HG03039 (cell line): ENCODE data around the gene PCARE.
"Not testable (repeated sequence)": the region's sequence is repeated elsewhere in the genome, so short reads cannot be mapped to it uniquely, and the experiment has no call there.

Experiments used
- ATAC-seq: cut with Tn5 transposase; IDR thresholded peaks from one replicate; pipeline ENCODE4 v1.9.1; 2021; ENCODE audit warnings: mild to moderate bottlenecking, moderate library complexity; ENCODE audit not compliant: unreplicated experiment

PCARE gene

DNA sequence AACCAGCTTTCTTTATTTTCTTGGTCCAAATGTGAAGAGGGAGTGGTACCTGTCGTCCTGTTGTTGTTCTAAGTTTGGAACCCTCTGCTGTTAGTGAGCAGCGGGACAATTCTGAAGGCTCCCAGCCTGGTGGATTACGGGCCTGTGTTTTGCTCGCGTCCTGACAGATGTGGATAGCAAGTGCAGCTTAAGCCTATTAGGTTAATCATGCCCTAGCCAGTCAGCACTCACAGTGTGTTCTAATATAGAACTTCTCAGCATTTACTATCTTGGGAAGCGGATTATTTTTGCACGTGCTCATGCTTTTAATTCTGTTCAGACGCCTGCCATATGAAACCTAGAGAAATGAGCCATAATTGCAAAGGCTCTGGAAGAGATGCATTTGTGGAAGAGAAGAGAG is at the start of gene PCARE:
Gene PCARE (minus strand): TSS at position 113 of the 400 bp plus-strand sequence. CDS start 262 bp downstream, outside the sequence.
- ATAC-seq = no peak

DNA sequence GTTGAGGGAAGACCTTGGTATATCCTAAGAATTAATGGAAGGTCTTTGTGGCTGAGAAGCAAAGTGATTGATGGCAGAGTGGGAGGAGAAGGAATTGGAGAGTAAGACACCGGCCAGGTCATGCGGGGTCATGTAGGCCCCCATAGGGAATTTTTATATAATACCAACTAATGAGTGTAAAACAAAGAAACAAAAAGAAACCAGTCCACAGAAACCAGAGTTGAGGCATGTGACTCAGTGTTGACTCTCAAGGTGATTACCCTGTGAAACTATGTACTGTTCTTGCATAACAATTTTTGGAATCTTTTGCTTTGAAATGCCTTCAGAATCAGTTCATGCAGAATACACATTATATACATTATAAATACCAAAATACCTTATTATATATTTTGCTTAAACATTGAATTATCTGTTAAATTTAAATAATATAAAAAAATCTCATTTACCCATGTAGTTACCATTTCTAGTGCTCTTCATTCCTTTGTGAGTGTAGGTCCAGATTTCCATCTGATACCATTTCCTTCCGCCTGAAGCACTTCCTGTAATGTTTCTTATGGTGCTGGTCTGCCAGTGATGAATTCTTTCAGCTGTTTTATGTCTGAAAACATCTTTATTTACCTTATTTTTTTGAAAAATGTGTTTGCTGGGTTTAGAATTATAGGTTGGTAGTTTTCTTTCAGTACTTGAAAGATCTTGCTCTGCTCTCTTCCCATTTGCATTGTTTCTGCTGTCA is 49.5 kb upstream of the PCARE start:
- ATAC-seq = no peak

DNA sequence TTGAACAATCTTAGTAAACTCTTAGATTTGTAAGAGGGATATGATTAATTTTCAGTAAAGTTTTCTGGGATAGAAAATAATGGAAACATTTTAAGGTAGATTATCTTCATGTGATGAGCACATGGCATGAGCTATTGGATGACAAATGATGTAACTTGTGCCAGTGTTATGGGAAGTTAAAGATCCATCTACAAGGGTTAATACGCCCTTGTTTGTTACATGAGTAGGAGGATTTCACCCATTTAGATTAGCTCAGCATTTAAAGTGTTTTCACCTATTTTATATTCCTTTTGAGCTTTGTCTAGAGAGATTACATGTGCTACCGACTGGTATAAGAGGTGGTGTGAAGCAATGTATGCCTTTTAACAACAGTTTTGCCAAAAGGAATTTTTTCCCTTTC is 46.5 kb upstream of the PCARE start:
- no peak for ATAC-seq

DNA sequence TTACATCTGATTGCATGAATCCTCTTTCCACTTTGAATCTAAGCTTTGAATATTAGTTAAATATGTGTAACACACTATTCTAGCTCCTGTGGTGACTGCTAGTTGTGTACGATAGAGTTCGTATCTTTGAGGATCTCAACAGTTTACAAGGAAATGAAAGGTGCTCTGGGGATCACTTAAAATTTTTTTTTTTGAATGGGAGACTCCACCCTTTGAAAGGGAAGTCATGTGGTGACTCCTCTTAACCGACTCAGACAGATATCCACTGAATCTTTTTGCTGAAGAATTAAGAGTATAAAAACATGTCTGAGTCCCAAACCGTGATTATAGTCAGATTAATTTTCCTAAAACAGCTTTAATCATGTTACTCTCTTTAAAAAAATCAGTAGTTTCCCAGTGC is 44.9 kb upstream of the PCARE start:
- no peak for ATAC-seq

DNA sequence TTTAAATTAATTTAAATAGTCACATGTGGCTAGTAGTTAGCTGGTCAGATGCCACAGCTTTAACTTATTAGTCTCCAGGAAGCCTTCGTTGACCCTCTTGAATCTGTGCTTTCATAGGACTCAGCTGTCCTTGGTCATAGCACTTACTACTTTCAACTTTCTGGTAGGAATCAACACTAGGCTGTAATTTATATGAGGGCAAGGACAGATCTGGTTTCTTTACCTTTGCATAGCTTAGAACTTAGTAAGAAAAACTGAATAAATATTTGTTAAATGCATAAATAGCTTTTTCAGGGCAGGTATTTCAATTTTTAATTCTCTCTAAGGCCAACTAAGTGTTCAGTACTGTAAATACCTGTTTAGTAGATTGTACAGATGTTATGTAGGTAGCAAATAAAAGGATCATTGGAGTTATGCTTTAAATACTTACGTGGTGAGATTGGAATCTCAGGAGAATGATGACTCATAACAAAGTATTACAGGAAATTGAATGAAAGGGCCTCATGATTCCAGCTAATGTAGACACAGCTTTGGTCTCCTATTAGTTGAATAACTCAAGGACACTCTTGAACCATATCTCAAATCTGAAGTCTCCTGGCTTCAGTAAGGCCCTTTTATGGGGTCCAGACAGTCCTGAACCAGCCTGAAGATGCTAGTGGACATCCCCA is 43.4 kb upstream of the PCARE start:
- ATAC-seq = no peak

DNA sequence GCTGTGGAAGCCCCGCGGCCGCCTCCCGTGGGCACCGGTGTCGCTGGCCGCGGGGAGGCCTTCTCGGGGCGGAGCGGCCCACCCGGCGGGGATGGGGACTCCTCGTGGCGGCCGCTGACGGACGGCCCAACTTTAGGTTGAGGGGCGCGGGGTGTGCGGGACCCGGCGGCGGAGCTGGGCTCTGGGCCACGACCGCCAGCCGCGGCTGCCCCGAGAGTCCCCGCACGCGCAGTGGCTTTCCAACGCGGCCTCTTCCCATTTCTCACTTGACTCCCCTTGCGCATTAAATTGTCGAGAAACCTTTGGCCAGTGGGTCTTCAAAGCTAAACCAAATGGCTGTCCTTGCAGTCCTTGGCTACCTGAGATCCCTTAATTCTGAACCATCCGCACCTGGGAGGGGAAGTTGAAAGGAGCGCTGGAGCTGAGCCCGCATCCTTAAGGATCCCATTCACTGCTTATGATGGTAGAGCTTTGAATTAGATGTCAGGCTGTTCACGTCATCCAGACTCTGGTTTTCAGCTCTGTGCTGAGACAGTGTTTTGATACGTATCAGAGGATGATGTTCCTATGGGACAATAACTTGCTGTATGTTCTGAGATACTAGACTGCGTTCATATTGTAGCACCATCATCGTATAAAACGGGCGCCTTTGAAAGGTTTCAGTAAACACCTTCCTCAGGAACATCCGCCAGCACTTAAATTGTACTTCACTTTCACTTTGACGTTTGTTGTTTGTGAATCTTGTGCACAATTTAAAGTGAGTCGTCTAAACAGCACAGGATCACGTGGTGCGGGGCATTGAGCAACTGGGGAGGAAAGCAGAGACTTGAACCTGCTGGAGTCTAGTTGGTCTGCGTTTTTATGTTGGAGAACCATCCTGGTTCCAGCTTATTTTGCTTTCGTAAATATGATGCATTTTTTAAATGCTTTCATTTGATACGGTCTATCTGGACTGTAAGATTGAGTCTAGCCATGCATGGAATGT is 41.8 kb upstream of the PCARE start:
- ATAC-seq = peak; percentile 15

DNA sequence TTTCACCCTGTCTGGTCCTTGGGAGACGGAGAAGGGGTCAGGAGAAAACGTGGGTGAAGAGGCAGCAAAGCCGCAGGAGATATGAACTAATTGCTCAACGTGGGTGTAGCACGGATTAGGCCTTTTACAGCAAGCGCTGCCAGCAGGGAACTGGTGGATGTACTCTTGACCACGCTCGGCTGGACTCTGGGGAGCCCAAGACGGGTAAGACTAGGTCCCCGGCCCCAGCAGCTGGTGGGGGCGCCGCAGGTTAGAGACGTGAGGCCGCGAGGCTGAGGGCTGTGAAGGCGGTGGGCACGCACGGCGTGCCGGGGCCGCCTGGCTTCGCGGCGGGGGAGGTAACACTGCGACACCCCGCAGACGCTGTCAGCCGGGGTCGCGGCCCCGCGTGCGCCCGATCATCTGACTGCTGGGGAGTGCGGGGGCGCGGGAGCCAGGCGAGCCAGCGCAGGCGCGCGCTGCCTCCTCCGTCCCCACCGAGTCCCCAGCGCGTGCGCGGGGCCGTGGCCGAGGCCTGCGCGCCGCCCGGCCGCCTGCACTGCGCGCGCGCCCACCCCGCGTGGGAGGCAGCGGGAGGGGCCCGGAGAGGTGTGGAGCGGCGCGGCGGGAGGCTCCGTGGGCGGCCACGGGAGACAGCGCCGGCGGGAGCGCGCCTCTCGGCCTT is 40.8 kb upstream of the PCARE start, which contains the start of gene CLIP4:
Gene CLIP4 (plus strand): TSS at position 470 of the 664 bp plus-strand sequence. CDS start 5,974 bp downstream, outside the sequence.
- peak; percentile 46 for ATAC-seq

DNA sequence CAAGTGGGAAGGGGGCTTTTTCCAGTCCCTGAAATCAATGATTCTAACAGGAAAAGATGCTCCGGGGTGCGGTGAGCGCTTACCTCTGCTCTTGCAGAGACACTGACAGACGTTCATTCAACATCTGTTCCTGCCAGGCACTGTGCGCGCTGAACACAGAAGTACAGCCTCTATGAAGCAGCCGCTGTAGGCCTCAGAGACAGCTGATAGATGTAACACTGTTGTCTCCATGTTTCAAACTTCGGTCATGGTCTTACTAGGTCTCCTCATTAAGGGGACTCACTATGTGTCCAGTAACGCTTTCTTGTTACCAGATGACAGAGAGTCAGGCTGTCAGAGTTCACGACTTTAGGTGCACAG is 40.2 kb upstream of the PCARE start:
- no peak for ATAC-seq

DNA sequence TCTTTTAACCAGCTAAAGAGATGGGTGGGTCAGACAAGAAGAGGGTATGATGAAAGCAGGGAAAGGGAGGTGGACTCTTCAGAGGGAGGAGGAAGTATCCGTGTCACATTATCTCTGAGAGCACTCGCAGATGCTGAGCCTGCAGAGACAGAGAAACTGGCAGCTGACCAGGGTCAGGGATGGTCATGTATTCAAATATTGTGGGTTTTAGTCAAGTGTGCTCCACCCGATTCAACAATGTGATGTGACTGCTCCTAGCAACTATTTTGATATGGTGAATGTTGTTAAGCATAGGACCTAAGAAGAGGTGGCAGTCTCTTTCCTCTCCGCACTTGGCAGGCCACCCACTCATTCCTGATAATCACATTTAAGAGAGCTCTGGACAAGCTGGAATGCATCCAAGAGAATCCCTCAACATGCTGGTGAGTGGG is 39.6 kb upstream of the PCARE start:
- no peak for ATAC-seq

DNA sequence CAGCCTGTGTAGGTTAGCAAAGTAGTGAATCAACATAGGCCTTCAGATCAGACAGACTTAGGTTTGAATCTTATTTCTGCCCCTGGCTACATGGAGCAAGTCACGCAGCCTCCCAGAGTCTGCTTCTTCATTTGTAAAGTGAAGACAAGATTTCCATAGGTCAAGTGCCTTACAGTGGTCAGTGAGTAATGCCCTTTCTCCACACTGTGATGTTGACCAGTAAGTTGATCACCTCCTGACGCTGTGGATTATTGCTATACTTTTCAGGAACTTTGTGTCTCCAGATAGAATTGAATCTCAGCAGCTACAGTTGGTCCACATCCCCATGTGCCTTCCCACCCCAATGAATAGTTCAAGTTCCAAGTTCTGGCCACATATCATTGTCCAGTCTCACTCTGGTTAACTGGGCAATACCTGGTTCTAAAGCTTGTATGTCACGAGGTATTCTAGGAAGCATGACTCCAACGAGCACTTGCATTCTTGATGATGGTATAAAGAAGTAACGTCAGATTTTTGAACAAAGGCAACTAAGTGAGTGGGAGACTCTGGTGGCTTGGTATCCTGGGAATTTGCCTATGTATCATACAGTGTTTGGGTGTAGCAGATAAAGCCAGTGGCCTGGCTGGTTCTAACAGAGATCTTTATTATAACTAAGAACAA is 38.8 kb upstream of the PCARE start:
- no peak for ATAC-seq

DNA sequence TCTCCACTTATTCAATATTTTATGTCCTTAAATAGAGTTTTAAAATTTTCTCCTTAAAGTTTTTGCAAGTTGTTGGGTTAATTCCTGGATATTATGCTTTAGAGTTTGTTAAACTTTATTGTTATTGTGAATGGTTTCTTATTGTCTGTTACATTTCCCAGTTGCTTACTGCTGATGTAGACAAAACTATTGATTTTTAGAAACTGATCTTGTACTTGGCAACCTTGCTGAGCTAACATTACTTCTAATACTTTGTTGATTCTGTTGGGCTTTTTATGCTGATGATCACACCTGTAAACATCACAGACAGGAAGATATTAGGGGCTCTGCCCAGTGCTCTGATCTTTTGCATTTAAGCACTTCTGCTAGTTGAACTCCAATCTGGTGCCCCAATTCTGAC is 38.1 kb upstream of the PCARE start:
- ATAC-seq = no peak

DNA sequence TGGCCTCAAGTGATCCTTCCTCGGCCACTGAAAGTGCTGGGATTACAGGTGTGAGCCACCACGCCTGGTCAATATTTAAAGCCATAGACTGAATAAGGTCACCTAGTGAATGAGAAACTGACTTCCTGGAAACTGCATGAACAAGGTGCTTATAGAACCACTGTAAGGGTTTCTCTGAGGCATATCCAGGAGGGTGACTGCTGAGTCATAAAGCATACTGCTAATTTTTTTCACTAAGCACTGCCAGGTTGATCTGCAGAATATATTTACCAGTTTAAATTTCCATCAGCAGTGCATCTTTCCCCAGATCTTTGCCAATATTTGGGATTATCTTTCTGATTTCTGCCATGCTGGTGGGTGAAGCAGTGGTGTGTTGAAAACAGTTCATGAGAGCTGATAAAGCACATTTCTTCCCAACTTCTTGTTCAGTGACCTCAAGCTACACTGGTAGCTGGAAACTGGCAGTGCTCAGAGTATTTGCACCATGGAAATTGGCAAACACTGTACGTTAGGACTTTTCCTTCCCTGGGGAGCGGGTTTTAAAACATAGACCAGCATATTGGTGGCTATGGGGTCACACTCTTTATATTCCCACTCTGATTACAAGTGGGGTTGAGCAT is 36.7 kb upstream of the PCARE start:
- ATAC-seq = peak; percentile 30

DNA sequence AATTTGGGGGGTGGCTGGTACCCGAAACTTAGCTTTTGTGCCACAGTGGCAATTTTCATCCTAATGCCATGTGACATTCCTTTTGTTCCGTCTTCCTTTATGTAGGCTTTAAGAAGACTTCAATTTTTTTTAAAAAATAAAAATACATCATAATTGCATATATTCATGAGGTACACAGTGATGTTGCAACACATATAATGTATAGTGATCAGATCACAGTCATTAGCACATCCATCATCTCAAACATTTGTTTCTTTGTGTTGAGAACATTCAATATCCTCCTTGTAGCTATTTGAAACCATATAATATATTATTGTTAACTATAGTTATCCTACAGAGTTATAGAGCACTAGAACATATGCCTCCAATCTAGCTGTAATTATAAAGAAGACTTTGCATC is 34.9 kb upstream of the PCARE start:
- no peak for ATAC-seq

DNA sequence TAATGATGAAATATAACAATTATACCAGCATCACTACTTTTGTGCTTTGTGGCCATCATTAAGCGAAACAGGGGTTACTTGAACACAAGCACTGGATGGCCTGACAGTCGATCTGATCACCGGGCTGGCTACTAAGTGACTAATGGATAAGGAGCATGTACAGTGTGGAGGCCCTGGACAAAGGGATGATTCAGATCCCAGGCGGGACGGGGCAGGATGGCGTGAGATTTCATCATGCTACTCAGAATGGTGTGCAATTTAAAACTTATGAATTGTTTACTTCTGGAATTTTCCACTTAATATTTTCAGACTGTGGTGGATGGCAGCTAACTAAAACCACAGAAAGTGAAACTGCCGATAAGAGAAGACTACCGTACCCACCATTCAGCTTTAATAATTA is 33.9 kb upstream of the PCARE start:
- ATAC-seq = no peak

DNA sequence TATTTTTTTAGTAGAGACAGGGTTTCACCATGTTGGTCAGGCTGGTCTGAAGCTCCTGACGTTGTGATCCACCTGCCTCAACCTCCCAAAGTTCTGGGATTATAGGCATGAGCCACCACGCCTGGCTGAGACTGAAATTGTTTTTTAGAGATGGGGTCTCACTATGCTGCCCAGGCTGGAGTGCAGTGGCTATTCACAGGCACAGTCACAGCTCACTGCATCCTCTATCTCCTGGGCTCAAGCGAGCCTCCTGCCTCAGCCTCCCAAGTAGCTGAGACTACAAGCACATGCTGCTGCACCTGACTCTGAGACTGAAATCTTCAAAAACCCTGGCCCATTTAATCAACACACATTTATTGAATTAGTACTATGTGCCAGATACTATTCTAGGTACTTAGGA is 33.2 kb upstream of the PCARE start:
- ATAC-seq = not testable (repeated sequence)

DNA sequence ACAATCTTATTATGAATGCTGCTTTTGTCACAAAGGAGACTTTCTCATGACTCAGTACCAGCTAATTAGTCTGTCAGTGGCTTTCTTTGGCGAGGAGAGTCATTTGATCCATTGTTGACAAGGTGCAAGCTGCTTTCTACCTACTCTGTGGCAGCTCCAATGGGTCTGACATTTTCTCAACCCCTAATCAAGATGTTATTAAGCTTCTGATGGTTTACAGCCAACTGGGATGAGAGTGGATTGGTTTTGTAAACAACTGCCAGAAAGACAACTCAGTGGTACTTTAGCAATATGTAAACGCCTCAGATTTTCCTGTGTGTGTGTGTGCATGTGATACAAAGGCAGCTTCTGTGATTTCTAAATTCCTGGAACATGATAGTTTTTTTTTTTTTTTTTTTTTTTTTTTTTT is 32.7 kb upstream of the PCARE start:
- ATAC-seq = no peak

DNA sequence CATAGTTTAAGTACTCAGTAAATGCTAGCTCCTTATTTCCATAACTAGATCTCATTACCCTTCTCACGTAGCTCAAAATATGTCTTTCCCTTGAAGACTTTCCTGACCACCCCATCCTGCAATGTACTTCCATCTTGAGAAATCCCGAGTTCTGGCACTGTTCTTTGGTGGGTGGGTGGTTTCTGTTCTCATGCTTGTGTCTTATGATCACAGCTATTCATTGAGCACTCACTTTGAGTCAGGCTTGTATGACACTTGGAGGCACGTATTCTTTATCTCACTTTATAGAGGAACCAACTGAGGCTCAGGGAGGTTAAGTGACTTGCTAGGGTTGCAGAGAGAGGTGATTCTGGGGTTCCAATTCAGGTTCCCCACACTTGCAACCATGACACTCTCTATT is 31.9 kb upstream of the PCARE start:
- no peak for ATAC-seq

DNA sequence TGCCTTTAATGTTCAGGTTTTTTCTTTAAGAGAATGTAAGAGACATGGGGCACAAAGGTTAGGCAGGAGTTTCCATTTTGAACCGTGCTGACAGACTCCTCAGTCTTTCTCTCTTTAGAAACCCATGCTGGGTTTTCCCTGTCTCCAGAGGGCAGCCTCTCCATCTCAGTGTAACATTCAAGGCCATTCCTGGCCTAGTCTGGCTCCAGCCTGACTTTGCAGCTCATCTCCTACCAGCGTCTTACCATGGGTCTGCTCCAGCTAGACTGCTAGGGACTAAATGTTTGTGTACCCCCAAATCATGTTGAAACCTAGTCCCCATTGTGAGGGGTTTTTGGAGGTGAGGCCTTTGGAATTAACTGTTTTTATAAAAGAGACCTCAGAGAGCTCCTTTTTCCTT is 31.1 kb upstream of the PCARE start:
- no peak for ATAC-seq

DNA sequence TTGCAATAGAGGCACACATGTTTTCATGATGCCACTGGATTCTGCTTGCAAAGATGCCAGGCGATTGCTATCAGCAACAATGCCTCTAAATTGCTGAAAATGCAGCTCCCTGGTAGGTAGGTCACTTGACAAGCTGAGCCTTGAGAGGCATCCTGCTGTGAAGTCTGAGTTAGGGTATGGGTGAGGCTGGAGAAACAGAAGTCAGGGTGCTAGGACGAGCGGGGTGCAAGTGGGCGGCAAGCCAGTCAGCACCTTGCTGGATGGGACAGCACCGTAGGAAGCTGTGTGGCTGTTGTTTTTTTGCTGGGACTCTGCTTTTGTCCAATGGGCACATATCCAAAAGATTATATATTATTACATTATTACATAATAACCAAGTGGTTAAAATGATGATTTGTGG is 30.4 kb upstream of the PCARE start:
- no peak for ATAC-seq

DNA sequence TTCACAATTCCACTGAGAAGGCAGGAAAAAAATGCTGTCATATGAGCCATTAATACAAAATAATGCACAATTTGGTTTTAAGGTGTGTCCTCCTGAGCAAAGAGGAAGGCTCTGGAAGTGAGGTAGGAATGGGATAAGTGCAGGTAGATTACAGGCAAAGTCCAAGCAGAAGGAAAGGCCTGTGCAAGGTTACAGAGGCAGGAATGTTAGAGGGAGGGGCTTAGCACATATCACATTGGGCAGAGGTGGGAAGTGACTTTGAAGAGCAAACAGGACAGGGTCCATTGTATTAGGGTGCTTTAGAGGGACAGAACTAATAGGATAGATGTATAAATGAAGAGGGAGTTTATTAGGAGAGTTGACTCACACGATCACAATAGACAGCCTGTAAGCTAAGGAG is 26.2 kb upstream of the PCARE start:
- no peak for ATAC-seq
